ENCODE data around the gene TIMM44. TPM values are rescaled to one million over a fixed set of nuclear protein-coding genes. Genes with fewer than 3 reads are reported as not detected.
"Not testable (repeated sequence)": the region's sequence is repeated elsewhere in the genome, so short reads cannot be mapped to it uniquely, and the experiment has no call there.

TIMM44 gene
- total and polyA plus RNA-seq, 2 donors from 2014 or later = 46.7 to 57.8 TPM

DNA sequence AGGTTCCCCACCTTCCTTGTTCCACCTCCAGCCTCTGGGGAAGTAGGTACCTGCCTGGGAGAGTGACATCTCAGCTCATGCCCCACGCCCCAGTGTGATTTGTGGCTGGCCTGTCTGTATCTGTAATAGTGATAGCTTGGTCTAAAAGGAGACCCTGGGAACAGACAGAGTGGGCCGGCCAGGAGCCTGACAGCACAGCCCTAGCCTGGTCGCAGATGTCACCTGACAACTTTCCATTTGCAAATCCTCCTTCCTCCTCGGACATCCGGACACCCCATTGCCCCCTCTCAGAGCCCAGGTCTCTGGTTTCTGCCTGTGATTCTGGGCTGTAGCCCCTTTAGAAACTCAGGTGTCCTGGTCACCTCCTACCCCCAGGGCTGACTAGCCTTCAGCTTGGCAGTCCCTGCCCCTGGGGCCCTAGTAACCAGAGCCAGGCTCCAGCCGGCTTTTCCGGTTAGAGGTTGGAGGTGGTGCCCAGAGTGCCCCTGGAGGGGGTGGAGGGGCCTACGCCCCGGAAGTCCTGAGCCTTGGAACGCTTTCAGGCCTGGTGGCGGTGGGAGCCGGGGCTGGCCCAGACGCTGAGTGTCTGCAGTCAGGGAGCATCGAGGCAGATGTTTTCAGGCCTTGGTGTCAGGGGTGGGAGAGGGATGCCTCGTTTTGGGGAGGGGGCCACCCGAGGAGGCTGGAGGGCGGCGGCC is 48.7 kb downstream of the TIMM44 start:
- Histone ChIP-seq H3K9ac (ENCODE audit: low read length in 3 of 3) (peak overlapping the region in 1 of 3 donors; percentile 19), H3K9me3 (ENCODE audit: control insufficient read depth in 2 of 3, insufficient read depth in 1 of 3, low read length in 3 of 3) (no peaks in the 10 kb centered on the region), H3K27ac (ENCODE audit: low read depth in 2 of 2, low read length in 2 of 2) (no peak overlapping the region), H3K27me3 (ENCODE audit: control insufficient read depth, insufficient read depth, low read length) (no peaks in the 10 kb centered on the region), H3K4me1 (ENCODE audit: control insufficient read depth in 2 of 3, insufficient read depth in 2 of 3, low read depth in 1 of 3, low read length in 3 of 3) (no peaks in the 10 kb centered on the region), H3K36me3 (ENCODE audit: control insufficient read depth in 2 of 3, insufficient read depth in 3 of 3, low read length in 3 of 3) (no peaks in the 10 kb centered on the region), H3K4me3 (ENCODE audit: low read length in 3 of 3) (no peak overlapping the region)
- TF ChIP-seq, protein P1, sequence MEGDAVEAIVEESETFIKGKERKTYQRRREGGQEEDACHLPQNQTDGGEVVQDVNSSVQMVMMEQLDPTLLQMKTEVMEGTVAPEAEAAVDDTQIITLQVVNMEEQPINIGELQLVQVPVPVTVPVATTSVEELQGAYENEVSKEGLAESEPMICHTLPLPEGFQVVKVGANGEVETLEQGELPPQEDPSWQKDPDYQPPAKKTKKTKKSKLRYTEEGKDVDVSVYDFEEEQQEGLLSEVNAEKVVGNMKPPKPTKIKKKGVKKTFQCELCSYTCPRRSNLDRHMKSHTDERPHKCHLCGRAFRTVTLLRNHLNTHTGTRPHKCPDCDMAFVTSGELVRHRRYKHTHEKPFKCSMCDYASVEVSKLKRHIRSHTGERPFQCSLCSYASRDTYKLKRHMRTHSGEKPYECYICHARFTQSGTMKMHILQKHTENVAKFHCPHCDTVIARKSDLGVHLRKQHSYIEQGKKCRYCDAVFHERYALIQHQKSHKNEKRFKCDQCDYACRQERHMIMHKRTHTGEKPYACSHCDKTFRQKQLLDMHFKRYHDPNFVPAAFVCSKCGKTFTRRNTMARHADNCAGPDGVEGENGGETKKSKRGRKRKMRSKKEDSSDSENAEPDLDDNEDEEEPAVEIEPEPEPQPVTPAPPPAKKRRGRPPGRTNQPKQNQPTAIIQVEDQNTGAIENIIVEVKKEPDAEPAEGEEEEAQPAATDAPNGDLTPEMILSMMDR (IDR thresholded peaks at IDR 0.05; ENCODE audit: borderline replicate concordance, extremely low read depth, insufficient read depth) = no peak
- DNase-seq = peak in 4 of 5 donors; percentile 51 to 81 (median 60)
- intact Hi-C loops (cut with DNase I) = no loop called here
- no peak for FAIRE-seq

DNA sequence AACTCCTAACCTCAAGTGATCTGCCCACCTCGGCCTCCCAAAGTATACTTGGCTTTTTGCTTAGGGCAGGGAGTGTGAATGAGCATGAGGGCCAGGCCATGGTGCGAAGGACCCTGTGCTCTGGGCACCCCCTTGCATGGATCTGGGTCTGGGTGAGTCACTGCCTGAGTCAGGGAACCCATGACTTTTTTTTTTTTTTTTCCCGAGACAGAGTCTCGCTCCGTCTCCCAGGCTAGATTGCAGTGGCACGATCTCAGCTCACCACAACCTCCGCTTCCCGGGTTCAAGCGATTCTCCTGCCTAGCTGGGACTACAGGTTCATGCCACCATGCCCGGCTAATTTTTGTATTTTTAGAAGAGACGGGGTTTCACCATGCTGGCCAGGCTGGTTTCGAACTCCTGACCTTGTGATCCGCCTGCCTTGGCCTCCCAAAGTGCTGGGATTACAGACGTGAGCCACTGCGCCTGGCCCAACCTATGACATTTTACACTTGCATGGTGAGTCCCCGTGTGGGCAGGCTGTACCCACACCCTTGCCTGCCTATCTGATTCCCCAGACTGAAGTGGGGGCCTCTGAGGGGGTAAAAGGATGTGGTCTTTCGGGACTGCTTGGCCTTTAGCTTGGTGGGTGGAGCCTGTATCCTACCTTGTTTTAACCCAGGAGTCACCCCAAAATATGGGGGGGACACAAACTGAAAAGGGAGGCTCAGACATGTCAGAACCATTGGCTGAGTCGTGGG is 49.9 kb downstream of the TIMM44 start:
- H3K4me1 ChIP-seq (ENCODE audit: control insufficient read depth in 2 of 3, insufficient read depth in 2 of 3, low read depth in 1 of 3, low read length in 3 of 3); intact Hi-C loops (cut with DNase I); H3K27ac ChIP-seq (ENCODE audit: low read depth in 2 of 2, low read length in 2 of 2); DNase-seq; H3K4me3 ChIP-seq (ENCODE audit: low read length in 3 of 3); H3K9ac ChIP-seq (ENCODE audit: low read length in 3 of 3); H3K9me3 ChIP-seq (ENCODE audit: control insufficient read depth in 2 of 3, insufficient read depth in 1 of 3, low read length in 3 of 3); H3K36me3 ChIP-seq (ENCODE audit: control insufficient read depth in 2 of 3, insufficient read depth in 3 of 3, low read length in 3 of 3); H3K27me3 ChIP-seq (ENCODE audit: control insufficient read depth, insufficient read depth, low read length); FAIRE-seq: not testable (repeated sequence)

DNA sequence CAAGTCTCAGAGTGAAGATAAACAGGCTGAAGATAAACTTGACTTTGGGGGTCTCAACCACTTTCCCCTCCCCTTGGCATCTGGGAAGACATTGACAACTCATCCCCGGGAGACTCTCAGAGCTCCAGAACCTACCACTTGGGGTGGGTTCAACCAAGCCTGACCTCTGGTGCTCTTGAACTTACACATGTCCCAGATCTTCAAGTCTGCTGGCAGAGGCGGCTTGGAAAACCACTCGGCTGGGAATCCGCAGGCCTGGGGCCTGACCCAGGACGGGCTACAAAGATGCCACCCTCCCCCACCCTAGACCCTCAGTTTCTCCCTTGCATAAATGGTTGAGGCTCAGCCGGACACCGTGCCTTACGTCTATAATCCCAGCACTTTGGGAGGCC is 54.6 kb downstream of the TIMM44 start:
- intact Hi-C loops (cut with DNase I) = no loop called here
- Histone ChIP-seq H3K27me3 (ENCODE audit: control insufficient read depth, insufficient read depth, low read length) (no peaks in the 10 kb centered on the region), H3K4me3 (ENCODE audit: low read length in 3 of 3) (peak overlapping the region in 2 of 3 donors; percentile 38 to 55), H3K4me1 (ENCODE audit: control insufficient read depth in 2 of 3, insufficient read depth in 2 of 3, low read depth in 1 of 3, low read length in 3 of 3) (no peaks in the 10 kb centered on the region), H3K9ac (ENCODE audit: low read length in 3 of 3) (peak overlapping the region in 1 of 3 donors; percentile 51), H3K9me3 (ENCODE audit: control insufficient read depth in 2 of 3, insufficient read depth in 1 of 3, low read length in 3 of 3) (no peaks in the 10 kb centered on the region), H3K27ac (ENCODE audit: low read depth in 2 of 2, low read length in 2 of 2) (no peak overlapping the region), H3K36me3 (ENCODE audit: control insufficient read depth in 2 of 3, insufficient read depth in 3 of 3, low read length in 3 of 3) (no peaks in the 10 kb centered on the region)
- DNase-seq (no peak), FAIRE-seq (no peak)
- TF ChIP-seq, protein P1 (IDR thresholded peaks at IDR 0.05; ENCODE audit: borderline replicate concordance, extremely low read depth, insufficient read depth) = no peak

DNA sequence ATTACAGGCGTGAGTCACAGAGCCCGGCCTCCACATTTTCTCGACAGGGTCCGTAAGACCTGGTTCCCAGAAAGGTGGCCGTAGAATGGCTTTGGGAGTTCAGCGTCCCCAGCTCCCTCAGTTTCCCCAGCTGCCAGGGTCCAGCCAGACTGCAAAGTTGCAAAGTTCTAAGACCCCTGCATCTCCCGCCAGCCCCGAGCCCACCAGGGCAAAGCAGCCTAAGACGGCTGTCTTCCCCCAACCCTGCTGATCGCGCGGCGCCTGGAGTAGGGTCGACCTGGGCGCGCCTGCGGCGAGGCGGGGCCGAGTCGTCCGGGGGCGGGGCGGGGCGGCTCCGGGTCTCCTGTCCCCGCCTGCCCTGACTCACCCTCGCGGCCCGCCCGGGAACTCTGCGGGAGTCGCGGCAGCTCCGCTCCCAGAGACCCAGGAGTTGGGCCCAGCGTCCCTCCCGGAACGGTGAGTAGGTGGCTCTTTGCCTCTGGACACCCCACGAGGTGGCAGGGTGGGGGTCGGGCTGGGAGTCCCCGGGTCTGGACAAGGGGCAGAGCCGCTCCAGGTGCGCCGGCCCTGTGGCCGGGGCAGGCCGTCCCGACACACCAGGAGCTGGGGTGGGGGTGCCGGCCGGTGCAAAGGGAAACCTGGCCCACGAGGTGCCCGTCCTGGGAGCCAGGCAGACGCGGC is 55.2 kb downstream of the TIMM44 start, which contains the start of gene LRRC8E:
Gene LRRC8E (plus strand): TSS at position 366 of the 681 bp plus-strand sequence. CDS start 7,094 bp downstream, outside the sequence.
- FAIRE-seq (no peak), DNase-seq (peak; percentile 59 to 89 (median 75))
- no peaks in the 10 kb centered on the region for H3K4me1 ChIP-seq (ENCODE audit: control insufficient read depth in 2 of 3, insufficient read depth in 2 of 3, low read depth in 1 of 3, low read length in 3 of 3)
- H3K27me3 ChIP-seq (ENCODE audit: control insufficient read depth, insufficient read depth, low read length) = no peaks in the 10 kb centered on the region
- no peak within 1 kb of the TSS for H3K27ac ChIP-seq (ENCODE audit: low read depth in 2 of 2, low read length in 2 of 2)
- no peaks in the 10 kb centered on the region for H3K36me3 ChIP-seq (ENCODE audit: control insufficient read depth in 2 of 3, insufficient read depth in 3 of 3, low read length in 3 of 3)
- no peaks in the 10 kb centered on the region for H3K9me3 ChIP-seq (ENCODE audit: control insufficient read depth in 2 of 3, insufficient read depth in 1 of 3, low read length in 3 of 3)
- H3K4me3 ChIP-seq (ENCODE audit: low read length in 3 of 3) = peak within 1 kb of the TSS in 2 of 3 donors; percentile 38 to 55
- peak within 1 kb of the TSS in 2 of 3 donors; percentile 48 to 51 for H3K9ac ChIP-seq (ENCODE audit: low read length in 3 of 3)
- intact Hi-C loops (cut with DNase I) = no loop called here
- TF ChIP-seq, protein P1 (IDR thresholded peaks at IDR 0.05; ENCODE audit: borderline replicate concordance, extremely low read depth, insufficient read depth) = no peak

All from kidney (tissue), 14 donors.